Stimulated activated CD4-positive, alpha-beta T cell treated with anti-CD3 and anti-CD28 coated beads, Interleukin-4, amount 100 ng/mL, for 48 hours (primary cell): ENCODE measurements around the gene TIMP4.

Experiments used
- DNase-seq, 2 donors: peaks; one replicate each; pipeline ENCODE4 v3.0.0-alpha.2; 2020; ENCODE audit warnings: low read depth in 2 of 2

The TIMP4 gene

DNA sequence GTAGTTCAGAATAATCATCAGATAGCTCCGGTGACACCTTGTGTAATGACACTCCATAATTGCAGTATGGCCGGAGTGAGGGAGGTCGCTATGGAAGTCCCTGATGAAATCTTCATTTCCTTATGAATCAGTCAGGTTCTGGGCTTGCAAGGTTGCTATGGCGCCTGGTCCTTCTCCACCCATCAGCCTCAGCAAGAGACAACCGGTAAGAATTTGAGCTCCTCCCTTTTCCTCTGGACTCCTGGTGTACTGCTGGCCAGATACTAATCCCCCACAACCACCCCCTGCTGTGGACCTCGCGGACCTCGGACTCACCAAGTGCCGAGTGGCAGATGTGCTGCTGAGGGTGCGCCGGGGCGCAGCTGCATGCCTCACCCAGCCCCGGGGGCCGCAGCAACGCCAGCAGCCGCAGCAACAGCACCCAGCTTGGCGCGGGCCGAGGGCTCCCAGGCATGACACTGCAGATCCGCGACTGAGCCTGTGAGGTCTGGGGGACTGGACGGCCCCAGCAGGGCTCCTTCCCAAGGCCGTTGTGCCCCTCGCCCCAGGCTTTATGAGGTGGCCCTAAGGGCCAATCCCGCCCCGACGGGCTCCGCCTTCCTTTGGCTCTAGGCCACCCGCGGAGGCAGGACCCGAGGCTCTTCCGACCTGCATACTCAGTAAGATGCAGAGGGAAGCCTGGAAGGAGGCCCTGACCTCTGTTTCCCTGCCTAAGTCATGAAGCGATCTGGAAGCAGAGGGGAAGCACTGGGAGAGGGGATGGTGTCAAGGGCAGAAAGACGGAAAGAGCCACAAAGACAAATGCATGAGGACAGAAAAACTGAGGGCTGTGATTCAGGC is at the start of gene TIMP4:
Gene TIMP4 (minus strand): TSS at position 526 of the 840 bp plus-strand sequence. CDS start 72 bp downstream, at position 454.
- DNase-seq: no peak

DNA sequence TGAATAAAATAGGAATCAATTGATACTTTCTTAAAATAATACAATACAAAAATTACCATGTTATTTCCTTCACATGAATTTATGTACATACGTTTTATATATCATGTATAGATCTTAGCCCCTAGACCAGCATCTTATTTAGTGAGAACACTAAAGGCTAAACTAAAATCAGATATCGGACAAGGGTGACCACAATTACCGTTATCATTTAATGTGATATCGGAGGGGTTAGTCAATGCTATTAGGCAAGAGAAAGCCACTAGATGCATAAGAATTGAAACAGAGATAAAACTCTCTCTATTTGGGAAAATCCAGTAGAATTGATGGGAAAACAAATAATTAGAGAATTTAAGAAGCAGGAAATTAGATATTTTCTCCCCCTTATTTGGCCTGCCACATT is 46.5 kb upstream of the TIMP4 start:
- no peak for DNase-seq

- no peak for DNase-seq
Measured at GRCh38 chr3:12201813-12202212, 43.1 kb upstream of the TIMP4 start.

GRCh38 chr3:12198301-12198700 is 39.6 kb upstream of the TIMP4 start:
- no peak for DNase-seq

DNA sequence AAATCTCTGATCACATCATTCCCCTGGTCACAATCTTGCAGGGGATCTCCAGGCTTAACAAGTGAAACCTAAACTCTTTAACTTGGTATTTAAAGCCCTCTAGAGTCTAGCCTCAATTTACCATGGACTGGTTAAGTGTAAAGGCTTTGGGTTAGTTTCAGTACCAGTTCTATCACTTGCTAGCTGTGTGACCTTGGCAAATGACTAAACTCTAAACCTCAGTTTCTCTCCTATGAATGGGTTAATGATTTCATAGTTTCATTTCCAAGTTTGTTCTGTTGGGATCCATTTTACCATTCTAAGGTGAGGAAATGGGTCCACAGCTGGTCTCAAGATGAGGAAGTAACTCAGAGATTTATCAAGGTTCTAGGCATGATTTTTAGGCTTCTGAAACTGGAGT is 38.8 kb upstream of the TIMP4 start:
- no peak for DNase-seq

GRCh38 chr3:12196684-12197083 is 38.0 kb upstream of the TIMP4 start:
- DNase-seq: no peak

DNA sequence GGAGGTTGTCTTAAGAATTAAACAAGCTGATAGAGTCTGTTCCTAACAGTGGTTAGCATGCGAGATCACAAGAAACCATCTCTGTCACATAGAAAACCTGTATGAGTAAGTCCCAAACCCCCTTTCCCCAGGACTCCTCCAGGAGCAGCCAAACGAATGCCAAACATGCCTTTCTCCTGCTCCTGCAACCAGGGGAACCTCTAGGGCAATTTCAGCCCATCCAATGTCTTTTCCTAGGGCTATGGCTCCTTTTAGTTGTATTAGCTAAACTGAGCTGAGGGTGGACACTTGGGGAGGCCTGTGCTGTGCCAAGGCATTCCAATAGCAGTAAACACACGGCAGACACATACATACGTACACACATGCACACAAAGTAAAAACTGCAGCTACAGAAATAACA is 36.5 kb upstream of the TIMP4 start:
- no peak for DNase-seq

DNA sequence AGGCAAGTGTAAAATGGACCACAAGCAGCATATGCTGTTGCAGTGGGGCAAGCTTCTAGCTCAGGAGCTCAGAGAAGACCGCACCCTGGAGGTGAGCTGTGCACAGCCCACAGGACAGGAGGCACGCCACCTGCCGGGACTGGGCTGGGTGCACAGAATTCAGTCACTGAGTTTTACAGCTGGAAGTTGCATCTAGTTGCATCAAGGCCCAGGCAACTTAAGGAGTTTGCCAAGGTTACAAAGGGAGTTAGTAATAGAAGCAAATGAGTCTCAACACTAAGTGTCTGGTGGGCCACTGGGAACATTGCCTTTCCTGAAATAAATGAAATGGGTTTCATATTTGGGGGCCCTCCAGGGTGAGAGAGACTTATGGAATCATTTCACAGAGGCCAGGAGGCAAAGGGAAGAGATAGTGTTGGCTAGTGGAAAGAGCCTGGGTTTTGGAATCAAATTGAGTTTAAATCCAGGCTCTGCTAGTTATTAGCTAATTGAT is 36.0 kb upstream of the TIMP4 start:
- DNase-seq: peak in 1 of 2 donors; percentile 30

DNA sequence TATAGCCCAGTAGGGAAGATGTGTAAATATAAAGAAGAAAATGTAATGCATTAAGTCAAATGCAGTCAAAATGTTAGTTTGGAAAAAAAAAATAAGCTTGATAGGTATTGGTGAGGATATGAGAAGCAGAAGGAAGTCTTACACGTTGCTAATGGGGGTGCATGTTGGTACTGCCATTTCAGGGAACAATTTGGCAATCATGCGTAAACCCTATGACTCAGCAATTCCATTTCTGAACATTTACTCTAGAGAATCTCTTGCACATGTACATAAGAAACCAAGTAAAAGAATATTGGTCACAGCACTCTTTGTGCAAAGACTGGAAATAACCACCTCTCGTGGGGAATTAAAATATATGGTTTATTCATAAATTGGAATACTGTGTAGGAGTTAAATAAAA is 35.5 kb upstream of the TIMP4 start:
- DNase-seq: no peak

GRCh38 chr3:12193485-12194165 is 34.9 kb upstream of the TIMP4 start:
- DNase-seq: no peak

GRCh38 chr3:12192655-12193484 is 34.2 kb upstream of the TIMP4 start:
- DNase-seq: no peak

DNA sequence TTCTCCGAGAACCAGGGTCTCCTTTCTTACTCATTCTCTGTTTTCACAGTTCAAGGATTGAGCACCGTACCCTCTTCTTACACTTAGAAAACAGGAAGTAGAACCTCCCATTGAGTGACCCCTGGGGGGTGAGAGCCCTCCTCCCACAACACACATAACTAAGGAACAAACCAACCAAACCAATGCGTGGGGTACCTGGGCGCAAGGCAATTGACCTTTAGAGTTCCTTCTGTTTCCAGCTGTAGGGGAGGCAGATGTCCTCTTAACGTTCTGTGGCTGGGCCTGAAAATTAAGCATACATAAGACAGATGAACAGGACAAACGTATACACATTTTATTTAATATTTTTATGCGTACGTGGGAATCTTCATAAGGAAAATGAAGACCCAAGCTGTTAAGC is 33.5 kb upstream of the TIMP4 start:
- no peak for DNase-seq

DNA sequence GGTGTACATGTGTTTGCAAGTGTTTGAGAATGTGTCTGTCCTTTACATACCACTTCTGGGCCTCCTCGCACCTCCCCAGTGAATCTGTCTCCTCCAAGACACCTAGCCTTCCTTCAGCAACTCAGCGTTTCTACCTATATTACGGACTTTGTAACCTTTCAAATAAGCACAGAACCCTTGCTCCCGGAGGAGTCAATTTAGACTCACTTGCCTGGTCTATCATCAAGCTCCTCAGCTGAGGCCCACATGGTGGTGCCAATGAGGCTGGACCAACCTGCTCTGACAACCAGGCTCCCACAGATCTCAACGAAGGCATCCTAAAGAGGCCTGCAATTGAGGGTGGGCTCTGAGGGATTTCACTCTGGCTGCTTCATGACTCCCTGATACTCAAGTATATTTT is 32.8 kb upstream of the TIMP4 start:
- DNase-seq: no peak

DNA sequence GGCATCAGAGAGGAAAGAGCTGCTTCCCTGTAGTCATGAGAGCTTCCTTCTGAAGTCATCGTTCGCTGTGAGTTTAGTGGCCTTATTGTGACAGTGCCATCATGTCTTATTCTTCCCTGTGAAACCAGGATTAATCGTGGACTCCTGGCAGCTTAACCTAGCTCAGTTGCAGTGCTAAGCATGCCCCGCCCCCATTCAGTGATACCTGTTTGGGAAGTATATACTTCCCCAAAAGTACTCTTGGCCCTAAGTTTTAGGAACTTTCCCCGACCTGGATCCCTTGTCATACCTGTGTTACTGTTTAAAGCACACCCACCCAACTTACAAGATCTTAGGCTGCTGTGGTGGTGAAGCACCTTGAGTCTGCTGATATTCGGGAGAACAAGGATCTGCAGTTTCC is 32.1 kb upstream of the TIMP4 start:
- DNase-seq: no peak

GRCh38 chr3:12190221-12190807 is 31.6 kb upstream of the TIMP4 start:
- no peak for DNase-seq

- DNase-seq: no peak
Measured at GRCh38 chr3:12188681-12189287, 30.1 kb upstream of the TIMP4 start.

- DNase-seq: no peak
Measured at GRCh38 chr3:12188328-12188648, 29.6 kb upstream of the TIMP4 start.

- peak; percentile 69 to 79 for DNase-seq
Measured at GRCh38 chr3:12187448-12188327, 29.0 kb upstream of the TIMP4 start.

DNA sequence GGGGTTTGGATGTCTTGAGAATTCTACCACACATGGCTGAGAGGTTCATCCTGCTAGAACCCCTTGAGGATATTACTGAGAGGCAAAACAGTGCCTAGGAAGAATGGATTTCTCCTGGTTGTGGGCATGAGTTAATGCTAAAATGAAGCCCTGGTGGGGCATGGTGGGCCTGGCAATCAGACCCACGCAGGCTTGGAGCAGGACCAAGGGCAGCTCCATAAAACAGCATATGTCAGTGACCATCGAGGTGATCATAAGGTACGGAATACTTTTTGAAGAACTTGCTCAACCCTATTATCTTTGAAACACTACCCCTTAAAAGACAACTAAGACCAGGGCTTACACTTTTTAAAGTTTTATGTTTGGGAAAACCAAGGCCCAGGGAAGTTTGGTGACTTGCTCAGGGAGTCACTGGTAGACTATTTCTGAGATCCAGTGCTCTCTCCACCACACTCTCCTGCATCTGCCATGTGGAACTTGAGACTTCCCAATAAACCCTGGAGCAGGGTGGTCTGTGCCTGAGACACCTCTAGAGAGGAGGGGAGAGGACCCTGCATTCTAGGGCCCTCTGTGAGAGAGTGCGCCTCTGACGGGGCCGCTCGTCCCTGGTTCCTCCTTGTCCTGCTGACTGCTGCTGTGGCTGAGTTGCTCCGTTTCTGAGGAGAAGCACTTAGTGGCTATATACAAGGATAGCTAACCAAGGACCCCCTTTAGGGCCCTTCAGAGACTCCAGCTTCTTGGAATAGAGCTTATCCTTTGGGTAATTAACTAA is 28.0 kb upstream of the TIMP4 start:
- no peak for DNase-seq

- no peak for DNase-seq
Measured at GRCh38 chr3:12186046-12186445, 27.3 kb upstream of the TIMP4 start.
